Mesenchymal stem cell (in vitro differentiated cells and primary cell): Measurements from ENCODE around the gene CRYAA.
"Not testable (repeated sequence)": the region's sequence is repeated elsewhere in the genome, so short reads cannot be mapped to it uniquely, and the experiment has no call there.

ENCODE experiments used
- DNase-seq: peaks from one replicate; pipeline ENCODE4 v3.0.0-alpha.2; 2013
- H2AFZ ChIP-seq: one replicate; pipeline ENCODE4 v1.6.1; 2013; ENCODE audit warnings: low read depth, mild to moderate bottlenecking, control low read depth, inconsistent platforms, low read length, moderate library complexity
- H2AK5ac ChIP-seq: 2 replicates; pipeline ENCODE4 v1.6.1; 2013; ENCODE audit warnings: low read length, moderate library complexity, mild to moderate bottlenecking, inconsistent platforms; ENCODE audit not compliant: severe bottlenecking
- H2BK120ac ChIP-seq: one replicate; pipeline ENCODE4 v1.6.1; 2013; ENCODE audit warnings: low read depth, mild to moderate bottlenecking, inconsistent platforms, low read length, moderate library complexity
- H2BK12ac ChIP-seq, 2 experiments: one replicate each; pipeline ENCODE4 v1.6.1; 2013; ENCODE audit warnings: inconsistent platforms in 2 of 2, low read length in 2 of 2, mild to moderate bottlenecking in 2 of 2, moderate library complexity in 2 of 2, control low read depth in 1 of 2
- H2BK15ac ChIP-seq: one replicate; pipeline ENCODE4 v1.6.1; 2013; ENCODE audit warnings: mild to moderate bottlenecking, low read depth, inconsistent platforms; ENCODE audit not compliant: poor library complexity, severe bottlenecking
- H2BK5ac ChIP-seq: 2 replicates; pipeline ENCODE4 v1.6.1; 2013; ENCODE audit warnings: low read depth, mild to moderate bottlenecking, low read length, control low read depth, inconsistent platforms; ENCODE audit not compliant: poor library complexity, severe bottlenecking
- H3K14ac ChIP-seq, 2 experiments: one replicate each; pipeline ENCODE4 v1.6.1; 2013; ENCODE audit warnings: inconsistent platforms in 2 of 2, low read length in 2 of 2, control low read depth in 1 of 2, mild to moderate bottlenecking in 1 of 2, moderate library complexity in 1 of 2
- H3K18ac ChIP-seq, 2 experiments: one replicate each; pipeline ENCODE4 v1.6.1; 2013; ENCODE audit warnings: inconsistent platforms in 2 of 2, low read length in 2 of 2, control low read depth in 1 of 2, low read depth in 1 of 2, mild to moderate bottlenecking in 1 of 2
- H3K23ac ChIP-seq, 2 experiments: one replicate each; pipeline ENCODE4 v1.6.1; 2013; ENCODE audit warnings: inconsistent platforms in 2 of 2, low read length in 2 of 2, mild to moderate bottlenecking in 2 of 2, moderate library complexity in 2 of 2, control low read depth in 1 of 2
- H3K27ac ChIP-seq: 2 replicates; pipeline ENCODE4 v1.5.1; 2013; ENCODE audit warnings: mild to moderate bottlenecking, moderate library complexity, low read length, control low read depth, inconsistent platforms; ENCODE audit not compliant: poor library complexity, severe bottlenecking
- H3K27me3 ChIP-seq, 2 experiments: 2 replicates each; pipeline versions ENCODE4 v1.6.1 to v1.7.0; 2013; ENCODE audit warnings: low read length in 2 of 2, mild to moderate bottlenecking in 2 of 2, moderate library complexity in 2 of 2, control low read depth in 1 of 2, inconsistent platforms in 1 of 2; ENCODE audit not compliant: control insufficient read depth in 1 of 2, insufficient read depth in 1 of 2
- H3K36me3 ChIP-seq, 2 experiments: 2 replicates each; pipeline versions ENCODE4 v1.6.1 to v1.7.0; 2013; ENCODE audit warnings: low read length in 2 of 2, control low read depth in 1 of 2, inconsistent platforms in 1 of 2, low read depth in 1 of 2, mild to moderate bottlenecking in 1 of 2; ENCODE audit not compliant: insufficient read depth in 2 of 2, control insufficient read depth in 1 of 2
- H3K4ac ChIP-seq, 2 experiments: one replicate each; pipeline ENCODE4 v1.6.1; 2013; ENCODE audit warnings: inconsistent platforms in 2 of 2, low read length in 2 of 2, mild to moderate bottlenecking in 2 of 2, moderate library complexity in 2 of 2, control low read depth in 1 of 2, low read depth in 1 of 2
- H3K4me1 ChIP-seq: 2 replicates; pipeline ENCODE4 v1.6.1; 2013; ENCODE audit warnings: low read depth, low read length, control low read depth; ENCODE audit not compliant: control insufficient read depth, insufficient read depth
- H3K4me2 ChIP-seq: 2 replicates; pipeline ENCODE4 v1.6.1; 2013; ENCODE audit warnings: low read length, mild to moderate bottlenecking, inconsistent platforms; ENCODE audit not compliant: poor library complexity, severe bottlenecking
- H3K4me3 ChIP-seq, 2 experiments: 2 replicates each; pipeline versions ENCODE4 v1.5.1 to v1.7.0; 2013; ENCODE audit warnings: low read length in 2 of 2, mild to moderate bottlenecking in 2 of 2, control low read depth in 1 of 2, low read depth in 1 of 2; ENCODE audit not compliant: insufficient read depth in 1 of 2
- H3K79me1 ChIP-seq: replicated peaks from 2 replicates; pipeline ENCODE4 v1.6.1; 2013; ENCODE audit warnings: mild to moderate bottlenecking, control low read depth, low read length, inconsistent platforms; ENCODE audit not compliant: poor library complexity, severe bottlenecking
- H3K9ac ChIP-seq: 2 replicates; pipeline ENCODE4 v1.7.0; 2013; ENCODE audit warnings: mild to moderate bottlenecking, low read length, moderate library complexity
- H3K9me3 ChIP-seq: 2 replicates; pipeline ENCODE4 v1.7.0; 2013; ENCODE audit warnings: mild to moderate bottlenecking, low read length; ENCODE audit not compliant: control insufficient read depth
- H4K8ac ChIP-seq: one replicate; pipeline ENCODE4 v1.6.1; 2013; ENCODE audit warnings: inconsistent platforms, mild to moderate bottlenecking, low read length, moderate library complexity
- H4K91ac ChIP-seq: one replicate; pipeline ENCODE4 v1.6.1; 2013; ENCODE audit warnings: mild to moderate bottlenecking, low read length, inconsistent platforms
- WGBS: methylation state at CpG from one replicate; pipeline ENCODE4 v1.1.7; 2013; ENCODE audit warnings: mixed read lengths; 5-methylcytosine and 5-hydroxymethylcytosine counted together

CRYAA gene

DNA sequence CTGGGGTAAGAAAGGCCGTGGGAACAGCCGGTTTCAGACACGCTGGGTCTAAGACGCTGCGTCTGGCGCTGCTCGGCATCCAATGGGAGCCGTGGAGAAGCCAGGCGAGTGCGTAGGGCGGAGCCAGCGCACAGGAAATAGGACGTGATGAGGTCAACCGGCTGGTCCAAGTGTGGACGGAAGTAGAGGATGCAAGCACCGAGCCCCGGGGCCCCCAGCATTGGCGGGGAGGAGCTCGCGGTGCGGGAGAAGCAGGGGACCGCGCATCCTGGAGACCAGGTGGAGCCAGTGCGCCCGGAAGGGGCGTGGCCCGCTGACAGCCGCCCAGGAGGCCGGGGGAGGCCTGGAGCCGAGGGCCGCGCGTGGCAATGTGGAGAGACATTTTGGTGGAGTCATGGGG, 15.2 kb upstream of the CRYAA start:
- H2AFZ ChIP-seq, H3K27ac ChIP-seq, H3K36me3 ChIP-seq, H3K4me3 ChIP-seq, H3K9me3 ChIP-seq, H3K23ac ChIP-seq, H3K14ac ChIP-seq, H2BK5ac ChIP-seq, H4K91ac ChIP-seq, H3K18ac ChIP-seq, H3K27me3 ChIP-seq, DNase-seq, H4K8ac ChIP-seq, H3K79me1 ChIP-seq, H2AK5ac ChIP-seq, H2BK120ac ChIP-seq, H2BK12ac ChIP-seq, H3K4ac ChIP-seq, H3K9ac ChIP-seq, H3K4me2 ChIP-seq, H2BK15ac ChIP-seq, H3K4me1 ChIP-seq: not testable (repeated sequence)
- WGBS: no CpG with 5 or more reads among the region's 33 CpGs

DNA sequence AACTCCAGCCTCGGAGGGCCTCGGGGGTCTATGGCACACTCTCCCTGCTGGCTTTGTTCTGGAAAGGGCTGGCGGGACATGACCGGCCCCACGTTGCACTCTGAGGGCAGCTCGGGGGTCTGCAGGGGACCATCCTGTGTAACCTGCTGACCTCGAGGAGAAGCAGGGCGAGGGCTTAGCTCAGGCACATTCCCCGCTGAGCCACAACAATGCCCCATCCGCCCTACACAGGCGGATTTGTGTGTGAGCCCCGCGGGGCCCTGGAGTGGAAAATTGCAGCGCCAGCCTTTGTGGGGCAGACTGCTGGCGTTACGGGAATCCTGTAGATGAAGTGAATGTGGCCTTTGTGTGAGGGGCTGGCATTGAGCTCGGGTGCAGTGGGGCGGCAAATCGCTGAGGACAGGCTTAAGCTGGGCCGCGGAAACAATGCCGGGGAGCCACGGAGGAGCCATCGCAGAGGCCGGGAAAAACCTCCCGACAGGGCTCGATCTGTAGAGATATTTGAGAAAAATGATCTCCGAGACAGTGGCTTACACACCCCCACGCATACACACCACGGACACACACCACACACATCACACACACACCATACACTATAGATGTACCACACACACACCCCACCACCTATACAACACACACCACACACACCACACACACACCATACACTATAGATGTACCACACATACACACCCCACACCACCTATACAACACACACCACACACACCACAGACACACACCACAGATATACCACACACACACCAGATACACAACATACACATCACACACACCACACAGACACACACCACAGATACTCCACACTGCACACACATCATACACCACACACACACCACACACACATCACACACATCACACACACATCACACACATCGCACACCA, 9.3 kb upstream of the CRYAA start:
- not testable (repeated sequence) for H3K4ac ChIP-seq, H3K27me3 ChIP-seq, H3K79me1 ChIP-seq, H4K8ac ChIP-seq, H3K9me3 ChIP-seq, H3K4me3 ChIP-seq, H3K14ac ChIP-seq, H2BK120ac ChIP-seq, H3K4me1 ChIP-seq, H3K27ac ChIP-seq, H2AFZ ChIP-seq, H2BK5ac ChIP-seq, H3K23ac ChIP-seq, H2AK5ac ChIP-seq, H3K9ac ChIP-seq, H3K4me2 ChIP-seq, H2BK12ac ChIP-seq, H4K91ac ChIP-seq, H3K18ac ChIP-seq, H2BK15ac ChIP-seq, DNase-seq, H3K36me3 ChIP-seq
- WGBS: no CpG with 5 or more reads among the region's 31 CpGs

DNA sequence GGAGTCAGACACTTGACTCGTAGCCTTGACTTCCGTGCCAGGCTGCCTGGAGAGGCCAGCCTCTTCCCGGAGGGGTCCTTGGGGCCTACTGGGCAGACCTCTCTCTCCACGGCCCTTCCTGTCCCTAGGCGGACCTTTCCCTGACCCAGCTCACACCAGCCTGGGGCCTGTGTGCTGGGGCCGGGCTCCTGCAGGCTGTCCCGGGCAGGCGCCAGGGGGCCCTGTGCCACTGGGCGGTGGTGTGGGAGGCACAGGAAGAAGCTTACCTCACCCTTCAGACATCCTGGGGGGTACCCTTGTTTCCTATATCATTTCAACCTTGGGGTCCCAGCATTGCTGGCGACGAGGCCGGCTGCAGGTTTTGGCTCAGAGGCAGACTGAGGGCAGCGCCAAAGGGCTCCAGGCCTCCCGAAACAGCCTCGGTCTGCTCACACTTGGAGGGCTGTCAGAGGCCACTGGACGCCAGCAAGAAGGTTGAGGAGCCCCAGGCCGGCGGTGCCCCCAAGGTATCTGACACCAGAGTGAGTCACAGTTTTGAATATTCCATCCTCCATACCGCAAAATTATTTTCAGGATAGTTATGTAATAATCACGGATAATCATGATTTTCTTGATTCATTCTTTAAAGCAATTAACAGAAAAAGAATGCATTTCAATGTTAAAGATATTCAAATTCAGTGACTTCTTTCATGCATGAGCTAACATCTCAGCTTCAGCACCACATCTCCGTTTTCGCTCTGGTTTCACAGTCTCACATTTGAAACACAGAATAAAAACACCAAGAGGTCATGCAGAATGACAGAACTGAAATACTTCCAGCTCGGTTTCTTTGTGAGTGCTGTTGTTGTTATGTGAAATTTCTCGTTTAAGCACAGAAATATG, 6.7 kb upstream of the CRYAA start:
- H3K4me1 ChIP-seq, H3K18ac ChIP-seq, H4K8ac ChIP-seq, H2AFZ ChIP-seq, H3K23ac ChIP-seq, H3K9me3 ChIP-seq, H3K27me3 ChIP-seq, H3K14ac ChIP-seq, DNase-seq, H3K27ac ChIP-seq, H2BK15ac ChIP-seq, H4K91ac ChIP-seq, H3K9ac ChIP-seq, H2BK5ac ChIP-seq, H3K79me1 ChIP-seq, H2BK120ac ChIP-seq, H2AK5ac ChIP-seq, H2BK12ac ChIP-seq, H3K36me3 ChIP-seq, H3K4ac ChIP-seq, H3K4me3 ChIP-seq, H3K4me2 ChIP-seq: not testable (repeated sequence)
- WGBS: no CpG with 5 or more reads among the region's 24 CpGs

DNA sequence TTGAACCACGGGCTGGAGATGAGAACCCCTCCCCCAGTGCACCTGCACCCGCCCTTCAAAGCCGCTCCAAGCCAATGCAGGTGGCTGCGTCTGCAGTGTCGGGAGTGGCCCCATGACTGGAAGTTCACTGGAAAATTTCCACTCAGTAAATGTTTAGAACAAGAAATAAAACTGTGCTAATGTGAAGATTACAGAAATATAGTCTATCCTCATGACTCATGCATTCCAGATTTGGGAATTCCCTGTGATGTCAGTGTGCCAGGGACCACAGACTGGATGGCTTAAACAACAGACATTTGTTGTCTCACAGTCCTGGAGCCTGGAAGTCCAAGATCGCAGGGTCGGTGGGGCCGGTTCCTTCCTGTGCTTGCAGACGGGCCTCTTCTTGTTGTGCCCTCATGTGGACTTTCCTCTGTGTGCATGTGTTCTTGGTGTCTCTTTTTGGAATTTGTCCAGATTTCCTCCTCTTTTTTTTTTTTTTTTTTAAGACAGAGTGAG, 6.1 kb upstream of the CRYAA start:
- H3K79me1 ChIP-seq, H2AK5ac ChIP-seq, DNase-seq, H3K9me3 ChIP-seq, H4K91ac ChIP-seq, H3K27me3 ChIP-seq, H3K9ac ChIP-seq, H3K4me3 ChIP-seq, H3K18ac ChIP-seq, H2BK120ac ChIP-seq, H3K4me2 ChIP-seq, H2AFZ ChIP-seq, H3K14ac ChIP-seq, H2BK15ac ChIP-seq, H3K23ac ChIP-seq, H2BK5ac ChIP-seq, H2BK12ac ChIP-seq, H3K4ac ChIP-seq, H4K8ac ChIP-seq, H3K36me3 ChIP-seq, H3K4me1 ChIP-seq, H3K27ac ChIP-seq: not testable (repeated sequence)
- no CpG with 5 or more reads among the region's 9 CpGs for WGBS
